CD4-positive, CD25-positive, alpha-beta regulatory T cell (primary cell): Measurements from ENCODE around the gene FOXN3. TPM values are rescaled to one million over a fixed set of nuclear protein-coding genes. Genes with fewer than 3 reads are reported as not detected.

Experiments
- ATAC-seq, 2 donors: fragments of 150-1000 bp; cut with Tn5 transposase; one replicate each; pipeline ENCODE4 v1.10.0; 2021; ENCODE audit warnings: low read depth in 2 of 2, moderate number of reproducible peaks in 2 of 2, moderate library complexity in 1 of 2
- DNase-seq, 3 donors: peaks; one replicate each; pipeline versions ENCODE4 v3.0.0 to v3.0.0-alpha.2; 2012 to 2022; ENCODE audit warnings: mixed read lengths in 1 of 3
- H3K27ac ChIP-seq: one replicate; pipeline ENCODE4 v1.7.0; 2013; ENCODE audit warnings: mild to moderate bottlenecking, low read length; ENCODE audit not compliant: insufficient read depth, poor library complexity, severe bottlenecking
- H3K27me3 ChIP-seq: one replicate; pipeline ENCODE4 v1.7.0; 2013; ENCODE audit warnings: low read length; ENCODE audit not compliant: control insufficient read depth, insufficient read depth
- H3K36me3 ChIP-seq: one replicate; pipeline ENCODE4 v1.7.0; 2013; ENCODE audit warnings: mild to moderate bottlenecking, low read length, moderate library complexity; ENCODE audit not compliant: control insufficient read depth, insufficient read depth
- H3K4me1 ChIP-seq: 2 replicates; pipeline ENCODE4 v1.7.0; 2013; ENCODE audit warnings: mild to moderate bottlenecking, low read length; ENCODE audit not compliant: insufficient read depth, control insufficient read depth, poor library complexity, severe bottlenecking
- H3K4me3 ChIP-seq: one replicate; pipeline ENCODE4 v1.7.0; 2013; ENCODE audit warnings: low read depth, mild to moderate bottlenecking, low read length, moderate library complexity
- H3K9me3 ChIP-seq, 2 experiments: 1 replicate in 1 of 2; 2 replicates in 1 of 2; pipeline ENCODE4 v1.7.0; 2013; ENCODE audit warnings: low read length in 2 of 2, mild to moderate bottlenecking in 1 of 2, moderate library complexity in 1 of 2; ENCODE audit not compliant: control insufficient read depth in 2 of 2
- H3K27ac Mint-ChIP-seq, 3 donors: one replicate each; pipeline ENCODE4 v1.8.0; 2020 to 2022; ENCODE audit warnings: mild to moderate bottlenecking in 3 of 3, mixed read lengths in 3 of 3, moderate library complexity in 2 of 3
- H3K27me3 Mint-ChIP-seq: one replicate; pipeline ENCODE4 v1.8.0; 2022; ENCODE audit warnings: mild to moderate bottlenecking, mixed read lengths
- H3K36me3 Mint-ChIP-seq: one replicate; pipeline ENCODE4 v1.8.0; 2020; ENCODE audit warnings: mixed read lengths
- H3K4me1 Mint-ChIP-seq, 4 donors: one replicate each; pipeline ENCODE4 v1.8.0; 2020 to 2022; ENCODE audit warnings: mixed read lengths in 4 of 4, mild to moderate bottlenecking in 1 of 4
- H3K4me3 Mint-ChIP-seq, 4 donors: one replicate each; pipeline ENCODE4 v1.8.0; 2020 to 2022; ENCODE audit warnings: mild to moderate bottlenecking in 4 of 4, mixed read lengths in 4 of 4, moderate library complexity in 3 of 4
- H3K9me3 Mint-ChIP-seq, 7 donors: one replicate each; pipeline ENCODE4 v1.8.0; 2020 to 2022; ENCODE audit warnings: mixed read lengths in 7 of 7, mild to moderate bottlenecking in 3 of 7, moderate library complexity in 2 of 7
- polyA plus RNA-seq, 4 donors: library from polyadenylated mRNA; unstranded; fragments of 300-500 nt; fragmentation: Illumina TruSeq; gene quantifications; one replicate each; pipeline ENCODE4 v1.2.3, GENCODE V29; 2021
- total RNA-seq: library from RNA; stranded (reverse); gene quantifications from one replicate; pipeline ENCODE4 v1.2.3, GENCODE V29; 2022

Gene FOXN3
- total and polyA plus RNA-seq, 5 donors from 2014 or later: 108 to 203 (median 111) TPM

- H3K36me3 ChIP-seq: no peaks in the 10 kb centered on the region
- Mint-ChIP-seq H3K9me3 (peaks cover 0 to 1% (median 0%) of the 10 kb centered on the region in 7 donors), H3K27ac (peak overlapping the region in 2 of 3 donors; percentile 22 to 50), H3K4me3 (no peak overlapping the region), H3K27me3 (no peaks in the 10 kb centered on the region), H3K4me1 (peaks cover 31 to 77% (median 48%) of the 10 kb centered on the region in 4 donors), H3K36me3 (peaks cover 4% of the 10 kb centered on the region)
- ATAC-seq: no peak
- no peak overlapping the region for H3K27ac ChIP-seq
- DNase-seq: no peak
- no peak overlapping the region for H3K4me3 ChIP-seq
- H3K4me1 ChIP-seq: peaks cover 12% of the 10 kb centered on the region
- no peaks in the 10 kb centered on the region for H3K27me3 ChIP-seq
- H3K9me3 ChIP-seq: no peaks in the 10 kb centered on the region
Observed at GRCh38 chr14:89424241-89424640, 7.2 kb upstream of the FOXN3 start.

GRCh38 chr14:89422952-89423345, 5.9 kb upstream of the FOXN3 start:
- Mint-ChIP-seq H3K27me3 (no peaks in the 10 kb centered on the region), H3K9me3 (peaks cover 0 to 1% (median 0%) of the 10 kb centered on the region in 7 donors), H3K4me1 (peaks cover 28 to 80% (median 46%) of the 10 kb centered on the region in 4 donors), H3K36me3 (peaks cover 4% of the 10 kb centered on the region), H3K27ac (peak overlapping the region in 2 of 3 donors; percentile 50 to 64), H3K4me3 (peak overlapping the region in 2 of 4 donors; percentile 38 to 59)
- H3K4me3 ChIP-seq: no peak overlapping the region
- ATAC-seq: no peak
- no peaks in the 10 kb centered on the region for H3K27me3 ChIP-seq
- H3K9me3 ChIP-seq: no peaks in the 10 kb centered on the region
- H3K4me1 ChIP-seq: peaks cover 14% of the 10 kb centered on the region
- no peaks in the 10 kb centered on the region for H3K36me3 ChIP-seq
- H3K27ac ChIP-seq: no peak overlapping the region
- no peak for DNase-seq

DNA sequence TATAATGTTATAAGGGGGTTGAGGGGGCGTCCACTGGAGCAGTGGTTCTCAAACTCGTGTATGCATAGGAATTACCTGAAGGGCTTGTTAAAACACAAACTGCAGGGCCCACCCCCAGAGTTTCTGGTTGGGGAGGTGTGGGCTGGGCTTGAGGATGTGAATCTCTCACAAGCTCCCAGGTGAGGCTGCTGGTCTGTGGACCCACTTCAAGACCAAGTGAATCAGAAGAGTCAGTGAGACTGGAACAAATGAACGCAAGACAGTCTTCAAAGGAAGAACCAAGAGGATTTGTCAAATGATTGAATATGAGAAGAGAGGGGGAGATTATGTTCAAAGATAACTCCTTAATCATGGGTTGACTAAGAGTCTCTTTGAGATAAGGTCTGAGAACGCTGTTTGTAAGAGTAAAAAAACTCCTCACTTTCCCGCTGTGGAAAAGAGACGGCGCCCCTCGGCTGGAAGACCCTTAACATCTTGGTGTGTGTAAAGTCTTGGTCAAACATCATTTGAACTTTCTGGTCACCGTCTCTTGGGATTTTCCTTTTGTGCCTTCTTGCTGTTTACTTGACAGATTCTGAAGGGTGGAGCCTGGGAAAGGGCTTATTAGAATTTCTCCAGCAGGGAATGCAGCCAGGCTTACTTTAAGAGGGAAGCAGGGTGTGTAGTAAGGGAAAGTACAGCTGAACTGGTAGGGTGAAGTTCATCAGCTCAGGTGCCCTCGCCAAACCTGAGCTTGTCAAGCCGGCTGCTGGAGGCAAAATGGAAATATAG, 5.3 kb upstream of the FOXN3 start:
- peaks cover 30 to 78% (median 48%) of the 10 kb centered on the region in 4 donors for H3K4me1 Mint-ChIP-seq
- Histone ChIP-seq H3K27me3 (no peaks in the 10 kb centered on the region), H3K36me3 (no peaks in the 10 kb centered on the region), H3K4me1 (peaks cover 18% of the 10 kb centered on the region), H3K4me3 (no peak overlapping the region), H3K9me3 (no peaks in the 10 kb centered on the region), H3K27ac (peak overlapping the region; percentile 29)
- H3K27ac Mint-ChIP-seq: peak overlapping the region; percentile 25 to 64 (median 50)
- H3K27me3 Mint-ChIP-seq: no peaks in the 10 kb centered on the region
- DNase-seq: no peak
- H3K4me3 Mint-ChIP-seq: peak overlapping the region in 1 of 4 donors; percentile 59
- peaks cover 0 to 1% (median 0%) of the 10 kb centered on the region in 7 donors for H3K9me3 Mint-ChIP-seq
- peaks cover 4% of the 10 kb centered on the region for H3K36me3 Mint-ChIP-seq
- no peak for ATAC-seq

DNA sequence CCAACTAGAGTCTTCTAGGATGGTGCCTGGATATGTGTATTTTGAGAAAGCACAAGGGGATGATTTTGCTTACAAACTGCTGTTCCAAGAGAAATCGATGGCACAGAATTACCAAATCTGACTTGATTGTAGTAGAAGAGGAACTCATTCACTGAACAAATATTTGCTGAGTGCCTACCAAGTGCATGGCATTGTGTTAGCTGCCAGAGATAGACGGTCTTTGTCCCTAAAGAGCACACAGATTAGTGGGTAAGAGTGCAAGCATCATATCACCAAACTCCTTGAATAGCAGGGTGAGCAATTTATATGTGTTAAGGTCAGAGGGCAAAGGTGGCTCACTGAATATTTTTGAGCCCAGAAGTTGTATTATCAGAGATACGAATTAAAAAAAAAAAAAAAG, 3.5 kb upstream of the FOXN3 start:
- no peak for DNase-seq
- Mint-ChIP-seq H3K4me3 (peak overlapping the region in 2 of 4 donors; percentile 2 to 71), H3K4me1 (peaks cover 33 to 72% (median 44%) of the 10 kb centered on the region in 4 donors), H3K27ac (peak overlapping the region in 2 of 3 donors; percentile 76 to 89), H3K9me3 (no peaks in the 10 kb centered on the region), H3K36me3 (peaks cover 4% of the 10 kb centered on the region), H3K27me3 (peaks cover 6% of the 10 kb centered on the region)
- no peak overlapping the region for H3K4me3 ChIP-seq
- H3K4me1 ChIP-seq: peaks cover 23% of the 10 kb centered on the region
- no peak overlapping the region for H3K27ac ChIP-seq
- H3K27me3 ChIP-seq: no peaks in the 10 kb centered on the region
- no peaks in the 10 kb centered on the region for H3K36me3 ChIP-seq
- H3K9me3 ChIP-seq: no peaks in the 10 kb centered on the region
- ATAC-seq: no peak

DNA sequence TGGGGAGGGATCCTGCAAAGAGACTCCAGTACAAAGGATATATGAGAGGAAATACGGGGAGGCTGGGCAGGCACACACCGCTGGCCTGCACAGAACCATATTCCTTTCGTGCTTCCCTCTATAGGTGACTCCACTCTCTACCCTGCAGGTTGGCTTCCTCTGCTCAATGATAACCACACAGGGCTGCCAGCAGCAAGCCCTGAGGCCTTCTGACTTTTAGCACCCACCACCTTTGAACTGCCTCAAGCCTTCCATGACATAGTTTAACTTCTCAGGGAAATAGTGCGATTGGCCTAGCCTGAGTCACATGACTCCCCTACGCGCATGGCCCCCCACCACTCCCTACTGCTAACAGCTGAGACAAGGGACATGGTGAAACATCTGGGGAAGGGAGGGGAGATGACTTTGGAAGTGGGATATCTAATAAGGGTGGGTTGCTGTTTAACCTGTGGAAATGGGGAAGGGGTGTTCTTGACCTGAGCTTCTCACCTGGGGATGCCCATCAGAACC, 3.0 kb upstream of the FOXN3 start:
- no peak overlapping the region for H3K4me3 ChIP-seq
- no peak for DNase-seq
- no peaks in the 10 kb centered on the region for H3K36me3 ChIP-seq
- peak overlapping the region in 2 of 4 donors; percentile 2 to 71 for H3K4me3 Mint-ChIP-seq
- peaks cover 25% of the 10 kb centered on the region for H3K4me1 ChIP-seq
- no peaks in the 10 kb centered on the region for H3K27me3 ChIP-seq
- H3K27me3 Mint-ChIP-seq: peaks cover 6% of the 10 kb centered on the region
- H3K9me3 ChIP-seq: no peaks in the 10 kb centered on the region
- peak overlapping the region in 1 of 3 donors; percentile 89 for H3K27ac Mint-ChIP-seq
- no peak overlapping the region for H3K27ac ChIP-seq
- ATAC-seq: no peak
- H3K36me3 Mint-ChIP-seq: peaks cover 4% of the 10 kb centered on the region
- H3K4me1 Mint-ChIP-seq: peaks cover 33 to 74% (median 48%) of the 10 kb centered on the region in 4 donors
- H3K9me3 Mint-ChIP-seq: no peaks in the 10 kb centered on the region

DNA sequence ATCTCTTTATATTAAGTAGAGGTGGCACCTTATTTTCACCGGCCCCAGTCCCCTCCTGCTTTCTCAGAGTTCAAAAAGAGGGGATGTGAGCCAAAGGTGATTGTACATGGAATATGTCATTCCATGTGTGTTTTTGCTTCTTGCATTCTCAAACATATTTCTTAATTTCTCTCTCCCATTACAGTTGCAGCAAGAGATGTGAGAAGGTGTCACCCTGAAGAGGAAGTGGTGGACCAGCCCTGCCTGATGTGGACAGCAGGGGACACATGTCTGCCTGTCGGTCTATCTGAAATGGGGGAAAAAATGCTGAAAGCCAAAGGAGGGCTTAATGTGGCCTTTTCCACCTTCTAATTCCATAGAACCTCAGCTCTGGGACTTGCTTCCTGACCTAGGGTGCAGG, 1.9 kb upstream of the FOXN3 start:
- peak overlapping the region; percentile 33 to 89 (median 68) for H3K4me3 Mint-ChIP-seq
- DNase-seq: no peak
- Histone ChIP-seq H3K27me3 (no peaks in the 10 kb centered on the region), H3K4me3 (no peak overlapping the region), H3K9me3 (no peaks in the 10 kb centered on the region), H3K36me3 (no peaks in the 10 kb centered on the region), H3K4me1 (peaks cover 25% of the 10 kb centered on the region), H3K27ac (no peak overlapping the region)
- no peak for ATAC-seq
- peaks cover 6% of the 10 kb centered on the region for H3K27me3 Mint-ChIP-seq
- H3K36me3 Mint-ChIP-seq: peaks cover 4% of the 10 kb centered on the region
- peaks cover 25 to 70% (median 45%) of the 10 kb centered on the region in 4 donors for H3K4me1 Mint-ChIP-seq
- peak overlapping the region in 2 of 3 donors; percentile 72 to 89 for H3K27ac Mint-ChIP-seq
- no peaks in the 10 kb centered on the region for H3K9me3 Mint-ChIP-seq

DNA sequence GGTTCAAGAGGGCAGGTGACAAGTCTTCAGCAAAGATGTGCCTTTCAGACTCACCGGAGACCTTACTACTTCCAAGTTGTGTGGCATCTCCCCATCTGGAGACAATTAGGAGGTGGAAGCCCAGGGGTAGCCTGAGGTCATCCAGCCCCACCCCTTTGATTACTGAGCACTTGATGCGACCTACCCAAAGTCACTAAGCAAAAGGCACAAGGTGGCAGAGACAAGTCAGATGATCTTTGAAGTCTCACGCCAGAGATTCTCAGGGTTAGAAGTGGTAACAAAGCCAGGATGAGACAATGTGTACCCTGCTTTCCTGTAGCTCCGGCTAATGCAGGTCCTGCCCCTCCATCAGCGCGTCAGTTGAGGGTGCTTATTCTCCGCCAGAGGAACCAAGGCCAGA, 1.4 kb upstream of the FOXN3 start:
- no peak for ATAC-seq
- Histone ChIP-seq H3K27me3 (no peaks in the 10 kb centered on the region), H3K36me3 (no peaks in the 10 kb centered on the region), H3K27ac (peak overlapping the region; percentile 70), H3K4me1 (peaks cover 25% of the 10 kb centered on the region), H3K9me3 (no peaks in the 10 kb centered on the region), H3K4me3 (no peak overlapping the region)
- Mint-ChIP-seq H3K4me1 (peaks cover 23 to 65% (median 41%) of the 10 kb centered on the region in 4 donors), H3K27ac (peak overlapping the region; percentile 89 to 95 (median 92)), H3K36me3 (peaks cover 4% of the 10 kb centered on the region), H3K4me3 (peak overlapping the region; percentile 89 to 96 (median 94)), H3K9me3 (no peaks in the 10 kb centered on the region), H3K27me3 (peaks cover 6% of the 10 kb centered on the region)
- DNase-seq: no peak
